GM13977 (cell line): Measurements from ENCODE around the gene TNFRSF12A.

ENCODE experiments used
- DNase-seq: peaks from one replicate; pipeline ENCODE4 v3.0.0; 2012; ENCODE audit warnings: low spot score
- in situ Hi-C: fragments of 300-500 bp; cut with MboI; formaldehyde crosslinking; loops from one replicate; pipeline ENCODE4 v1.12.0; 2022; ENCODE audit warnings: low sequenced_read_pairs, low pct_unique_long_range_greater_than_20kb, mixed read lengths, inconsistent platforms; ENCODE audit not compliant: unreplicated experiment
- TF ChIP-seq, protein P1 (sequence below): IDR thresholded peaks from 2 replicates; pipeline ENCODE4 v1.5.1; 2012; ENCODE audit warnings: mild to moderate bottlenecking, control low read depth; ENCODE audit not compliant: insufficient read depth; ENCODE audit errors: extremely low read depth, missing control alignments

TNFRSF12A gene

DNA sequence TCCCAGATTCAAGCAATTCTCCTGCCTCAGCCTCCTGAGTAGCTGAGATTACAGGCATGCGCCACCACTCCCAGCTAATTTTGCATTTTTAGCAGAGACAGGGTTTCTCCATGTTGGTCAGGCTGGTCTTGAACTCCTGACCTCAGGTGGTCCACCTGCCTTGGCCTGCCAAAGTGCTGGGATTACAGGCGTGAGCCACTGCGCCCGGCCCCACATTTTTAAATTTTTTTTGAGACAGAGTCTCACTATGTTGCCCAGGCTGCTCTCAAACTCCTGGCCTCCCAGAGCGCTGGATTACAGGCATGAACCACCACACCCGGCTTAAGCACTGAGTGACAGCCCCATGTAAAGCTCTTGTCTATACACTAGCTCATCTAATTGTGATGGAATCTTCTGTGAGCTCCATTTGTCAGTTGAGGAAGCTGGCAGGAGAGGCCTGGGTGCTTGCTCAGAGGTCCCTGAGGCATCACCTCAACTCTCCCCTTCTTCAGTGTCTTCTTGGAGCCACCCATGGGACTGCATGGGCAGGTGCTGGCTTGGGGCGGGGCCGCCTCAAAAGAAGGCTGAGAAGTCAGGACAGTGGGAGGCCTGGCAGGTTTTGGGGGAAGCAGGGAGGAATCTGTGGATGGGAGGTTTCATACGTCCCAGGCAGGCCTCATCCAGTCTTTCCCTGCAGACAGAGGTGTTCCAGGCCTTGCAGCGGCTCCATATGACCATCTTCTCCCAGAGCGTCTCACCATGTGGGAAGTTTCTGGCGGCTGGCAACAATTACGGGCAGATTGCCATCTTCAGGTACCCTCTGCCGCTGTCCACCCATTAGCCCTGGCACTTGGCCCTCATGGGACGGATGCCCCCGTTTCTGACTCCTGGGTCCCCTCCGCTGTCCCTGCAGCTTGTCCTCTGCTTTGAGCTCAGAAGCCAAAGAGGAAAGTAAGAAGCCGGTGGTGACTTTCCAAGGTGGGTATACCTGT is 5.1 kb downstream of the TNFRSF12A start:
- in situ Hi-C loops = no loop called here
- DNase-seq = no peak
- TF ChIP-seq, protein P1, sequence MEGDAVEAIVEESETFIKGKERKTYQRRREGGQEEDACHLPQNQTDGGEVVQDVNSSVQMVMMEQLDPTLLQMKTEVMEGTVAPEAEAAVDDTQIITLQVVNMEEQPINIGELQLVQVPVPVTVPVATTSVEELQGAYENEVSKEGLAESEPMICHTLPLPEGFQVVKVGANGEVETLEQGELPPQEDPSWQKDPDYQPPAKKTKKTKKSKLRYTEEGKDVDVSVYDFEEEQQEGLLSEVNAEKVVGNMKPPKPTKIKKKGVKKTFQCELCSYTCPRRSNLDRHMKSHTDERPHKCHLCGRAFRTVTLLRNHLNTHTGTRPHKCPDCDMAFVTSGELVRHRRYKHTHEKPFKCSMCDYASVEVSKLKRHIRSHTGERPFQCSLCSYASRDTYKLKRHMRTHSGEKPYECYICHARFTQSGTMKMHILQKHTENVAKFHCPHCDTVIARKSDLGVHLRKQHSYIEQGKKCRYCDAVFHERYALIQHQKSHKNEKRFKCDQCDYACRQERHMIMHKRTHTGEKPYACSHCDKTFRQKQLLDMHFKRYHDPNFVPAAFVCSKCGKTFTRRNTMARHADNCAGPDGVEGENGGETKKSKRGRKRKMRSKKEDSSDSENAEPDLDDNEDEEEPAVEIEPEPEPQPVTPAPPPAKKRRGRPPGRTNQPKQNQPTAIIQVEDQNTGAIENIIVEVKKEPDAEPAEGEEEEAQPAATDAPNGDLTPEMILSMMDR = no peak

DNA sequence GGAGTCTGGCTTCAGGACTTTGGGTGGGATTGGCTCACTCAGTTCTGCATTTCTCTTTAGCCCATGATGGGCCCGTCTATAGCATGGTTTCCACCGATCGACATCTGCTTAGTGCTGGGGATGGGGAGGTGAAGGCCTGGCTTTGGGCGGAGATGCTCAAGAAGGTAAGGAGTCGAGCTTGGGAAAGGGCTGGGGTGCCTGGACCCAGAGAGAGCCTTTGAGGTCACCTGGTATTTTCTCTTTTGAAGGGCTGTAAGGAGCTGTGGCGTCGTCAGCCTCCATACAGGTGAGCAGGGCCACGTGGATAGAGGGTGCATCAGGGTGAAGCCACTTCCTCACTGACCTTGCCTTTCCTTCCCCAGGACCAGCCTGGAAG is 5.8 kb downstream of the TNFRSF12A start:
- TF ChIP-seq, protein P1 = no peak
- in situ Hi-C loops = no loop called here

DNA sequence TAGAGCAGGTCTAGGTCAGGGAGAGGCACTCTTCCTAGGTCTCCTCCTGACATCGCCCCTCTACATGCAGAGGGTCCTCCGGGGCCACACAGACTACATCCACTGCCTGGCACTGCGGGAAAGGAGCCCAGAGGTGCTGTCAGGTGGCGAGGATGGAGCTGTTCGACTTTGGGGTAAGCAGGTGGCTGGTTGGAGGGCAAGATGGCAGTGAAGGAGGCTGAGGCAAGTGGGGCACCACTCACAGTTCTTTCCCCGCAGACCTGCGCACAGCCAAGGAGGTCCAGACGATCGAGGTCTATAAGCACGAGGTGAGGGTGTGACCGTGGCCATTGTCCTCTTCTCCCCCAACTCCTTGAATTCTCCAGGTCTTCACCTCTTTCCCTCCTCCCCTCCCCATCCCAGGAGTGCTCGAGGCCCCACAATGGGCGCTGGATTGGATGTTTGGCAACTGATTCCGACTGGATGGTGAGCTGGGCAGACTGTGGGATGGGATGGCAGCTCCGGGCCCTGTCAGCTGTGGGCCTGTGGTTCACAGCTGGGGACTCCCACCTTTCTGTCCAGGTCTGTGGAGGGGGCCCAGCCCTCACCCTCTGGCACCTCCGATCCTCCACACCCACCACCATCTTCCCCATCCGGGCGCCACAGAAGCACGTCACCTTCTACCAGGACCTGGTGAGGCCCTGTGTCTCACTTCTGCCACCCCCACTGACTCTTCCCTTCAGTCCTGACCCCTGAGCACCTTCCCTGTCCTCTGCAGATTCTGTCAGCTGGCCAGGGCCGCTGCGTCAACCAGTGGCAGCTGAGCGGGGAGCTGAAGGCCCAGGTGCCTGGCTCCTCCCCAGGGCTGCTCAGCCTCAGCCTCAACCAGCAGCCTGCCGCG is 6.7 kb downstream of the TNFRSF12A start:
- TF ChIP-seq, protein P1 = no peak
- in situ Hi-C loops = no loop called here
- no peak for DNase-seq

More for the DNA sequence above, 5.8 kb downstream of the TNFRSF12A start:
- DNase-seq = no peak

DNA sequence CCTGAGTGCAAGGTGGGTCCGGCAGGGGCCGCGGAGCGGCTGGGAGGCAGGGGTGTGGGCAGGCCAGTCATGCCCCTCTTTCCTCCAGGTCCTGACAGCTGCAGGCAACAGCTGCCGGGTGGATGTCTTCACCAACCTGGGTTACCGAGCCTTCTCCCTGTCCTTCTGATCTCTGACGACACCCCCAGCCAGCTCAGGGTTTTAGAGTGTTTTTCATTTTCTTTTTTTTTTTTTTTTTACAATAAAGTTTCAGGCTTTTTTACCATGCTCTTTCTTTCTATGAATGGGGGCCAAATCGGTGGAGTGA is 7.3 kb downstream of the TNFRSF12A start:
- in situ Hi-C loops = no loop called here
- no peak for DNase-seq
- TF ChIP-seq, protein P1 = no peak

DNA sequence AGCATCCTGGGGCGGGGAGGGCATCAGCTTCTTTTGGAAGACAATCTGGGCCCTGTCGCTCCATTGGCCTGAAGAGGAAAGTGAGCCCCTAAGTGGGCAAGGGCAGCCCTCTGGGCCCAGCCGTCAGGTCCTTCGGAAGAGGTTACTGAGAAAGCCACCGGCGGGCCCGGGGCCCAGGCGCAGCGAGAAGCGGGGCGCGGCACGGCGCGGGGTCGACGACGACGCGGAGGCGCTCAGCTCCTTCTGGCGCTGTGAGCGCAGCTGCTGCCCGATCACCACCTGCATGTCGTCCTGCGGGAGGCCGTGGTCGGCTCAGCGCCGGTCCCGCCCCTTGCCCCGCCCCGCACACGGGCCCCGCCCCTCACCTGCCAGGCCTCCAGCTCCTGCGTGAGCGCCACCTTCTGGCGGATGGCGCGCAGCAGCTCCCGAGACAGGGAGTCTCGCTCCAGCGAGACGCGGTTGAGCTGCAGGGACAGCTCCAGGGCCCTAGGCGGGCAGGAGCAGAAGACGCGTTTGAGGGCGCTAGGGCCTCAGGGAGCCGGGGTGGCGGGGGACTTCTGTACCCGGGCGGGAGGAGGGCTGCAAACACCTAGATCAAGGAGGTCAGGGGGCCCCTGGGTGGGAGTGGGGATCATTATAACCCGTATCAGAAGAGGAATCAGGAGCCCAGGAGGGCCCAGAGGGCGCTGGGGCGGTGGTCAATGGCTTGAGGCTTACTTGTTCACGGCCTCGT is 8.0 kb downstream of the TNFRSF12A start:
- TF ChIP-seq, protein P1 = peak; percentile 94
- peak; percentile 97 for DNase-seq
- in situ Hi-C loops = no loop called here

DNA sequence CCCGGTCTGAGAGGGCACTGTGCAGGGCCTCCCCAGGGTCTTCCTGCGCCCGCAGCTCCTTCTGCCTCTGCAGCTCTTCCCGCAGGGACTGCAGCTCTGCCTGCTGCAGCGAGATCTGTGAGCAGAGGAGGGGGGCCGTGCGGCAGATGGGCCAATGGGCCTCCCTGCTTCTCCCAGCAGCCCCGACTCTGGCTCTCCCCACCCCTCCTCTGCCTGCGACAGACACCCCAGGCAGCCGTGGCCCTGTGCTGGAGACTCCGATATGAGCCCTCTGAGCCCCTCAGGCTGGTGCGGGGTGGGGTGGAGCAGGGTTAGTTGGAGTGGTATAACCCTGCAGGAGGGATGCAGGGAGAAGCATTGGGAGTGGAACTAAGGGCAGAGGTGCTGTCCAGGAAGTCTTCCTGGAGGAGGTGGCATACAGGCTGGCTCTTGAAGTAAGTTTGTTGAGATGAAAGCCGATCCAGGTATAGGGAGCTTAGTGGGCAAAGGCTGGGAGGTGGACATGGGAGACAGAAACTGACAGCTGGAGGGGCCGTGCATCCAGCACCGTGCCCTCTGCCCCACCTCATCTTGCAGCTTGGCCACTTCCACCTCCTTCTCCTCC is 8.7 kb downstream of the TNFRSF12A start:
- in situ Hi-C loops = no loop called here

More for the DNA sequence above, 8.7 kb downstream of the TNFRSF12A start:
- TF ChIP-seq, protein P1 = no peak
- DNase-seq = no peak
